HFFc6 (cell line): Measurements from ENCODE around the gene NRL. TPM values are rescaled to one million over a fixed set of nuclear protein-coding genes. Genes with fewer than 3 reads are reported as not detected.

Source experiments
- DNase-seq: peaks from one replicate; pipeline ENCODE4 v3.0.0-alpha.2; 2018
- H3K27ac Mint-ChIP-seq: 2 replicates; pipeline ENCODE4 v1.8.0; 2020; ENCODE audit warnings: mild to moderate bottlenecking, mixed read lengths
- H3K27me3 Mint-ChIP-seq: 2 replicates; pipeline ENCODE4 v1.8.0; 2021; ENCODE audit warnings: mild to moderate bottlenecking, moderate library complexity, mixed read lengths; ENCODE audit not compliant: insufficient read depth
- H3K36me3 Mint-ChIP-seq: 2 replicates; pipeline ENCODE4 v1.8.0; 2021; ENCODE audit warnings: low read depth, mixed read lengths
- H3K4me1 Mint-ChIP-seq: 2 replicates; pipeline ENCODE4 v1.8.0; 2020; ENCODE audit warnings: low read depth, mixed read lengths
- H3K4me3 Mint-ChIP-seq: 2 replicates; pipeline ENCODE4 v1.8.0; 2020; ENCODE audit warnings: mild to moderate bottlenecking, moderate library complexity, mixed read lengths
- H3K9me3 Mint-ChIP-seq: 2 replicates; pipeline ENCODE4 v1.8.0; 2020; ENCODE audit warnings: mild to moderate bottlenecking, mixed read lengths
- CTCF ChIP-seq: fragments of 200-600 bp; sonication (generic); IDR thresholded peaks from 2 replicates; pipeline ENCODE4 v1.5.0; 2021; ENCODE audit warnings: antibody characterized with exemption, mild to moderate bottlenecking
- total RNA-seq, 6 experiments: library from RNA; stranded (reverse); fragmentation: NEBNext Ultra II Directional; extraction: Animal tissue kit (Norgen Biotek cat#: 25700); gene quantifications; 2 replicates in 1 of 6; 3 replicates in 5 of 6; pipeline ENCODE4 v1.2.3, GENCODE V29; 2021

The NRL gene
- total RNA-seq, 6 experiments from 2014 or later = 0.26 to 0.85 (median 0.49) TPM

- no peaks in the 10 kb centered on the region for H3K9me3 Mint-ChIP-seq
- peaks cover 13% of the 10 kb centered on the region for H3K36me3 Mint-ChIP-seq
- peaks cover 7% of the 10 kb centered on the region for H3K27me3 Mint-ChIP-seq
- H3K4me3 Mint-ChIP-seq = peak within 1 kb of the TSS; percentile 98
- peak; percentile 98 for DNase-seq
- H3K4me1 Mint-ChIP-seq = peaks cover 50% of the 10 kb centered on the region
- H3K27ac Mint-ChIP-seq = peak within 1 kb of the TSS; percentile 97
- TF ChIP-seq CTCF = no peak
These were observed 32.4 kb upstream of the NRL start, which contains the start of gene RNF31 for GRCh38 chr14:24146978-24147760. TSS of gene RNF31 (plus strand) at chr14:24147498. CDS start at chr14:24147699, 201 bp downstream.

- peak within 1 kb of the TSS; percentile 97 for H3K27ac Mint-ChIP-seq
- DNase-seq = peak; percentile 95
- H3K9me3 Mint-ChIP-seq = no peaks in the 10 kb centered on the region
- H3K36me3 Mint-ChIP-seq = peaks cover 13% of the 10 kb centered on the region
- peaks cover 7% of the 10 kb centered on the region for H3K27me3 Mint-ChIP-seq
- TF ChIP-seq CTCF = no peak
- H3K4me1 Mint-ChIP-seq = peaks cover 55% of the 10 kb centered on the region
- H3K4me3 Mint-ChIP-seq = peak within 1 kb of the TSS; percentile 98
These were observed 31.8 kb upstream of the NRL start, which contains the start of gene PSME2 for GRCh38 chr14:24146453-24146977. TSS of gene PSME2 (minus strand) at chr14:24146610. CDS start at chr14:24146581, 29 bp downstream.

- DNase-seq = peak; percentile 57
- Mint-ChIP-seq H3K27me3 (peaks cover 7% of the 10 kb centered on the region), H3K4me3 (peak overlapping the region; percentile 98), H3K36me3 (peaks cover 13% of the 10 kb centered on the region), H3K27ac (peak overlapping the region; percentile 97), H3K4me1 (peaks cover 55% of the 10 kb centered on the region), H3K9me3 (no peaks in the 10 kb centered on the region)
- no peak for TF ChIP-seq CTCF
These were observed 31.1 kb upstream of the NRL start for GRCh38 chr14:24145690-24146452.

- Mint-ChIP-seq H3K27me3 (peaks cover 11% of the 10 kb centered on the region), H3K36me3 (peaks cover 13% of the 10 kb centered on the region), H3K4me1 (peaks cover 57% of the 10 kb centered on the region), H3K27ac (peak overlapping the region; percentile 97), H3K4me3 (peak overlapping the region; percentile 98), H3K9me3 (no peaks in the 10 kb centered on the region)
- no peak for TF ChIP-seq CTCF
- no peak for DNase-seq
These were observed 30.5 kb upstream of the NRL start for GRCh38 chr14:24145219-24145618.

- Mint-ChIP-seq H3K27ac (peak overlapping the region; percentile 55; the same call in 1 of the 2 replicates), H3K4me1 (peaks cover 65% of the 10 kb centered on the region), H3K4me3 (peak overlapping the region; percentile 50; the same call in 1 of the 2 replicates), H3K9me3 (no peaks in the 10 kb centered on the region), H3K36me3 (peaks cover 18% of the 10 kb centered on the region), H3K27me3 (peaks cover 11% of the 10 kb centered on the region)
- no peak for DNase-seq
- no peak for TF ChIP-seq CTCF
These were observed 29.7 kb upstream of the NRL start for GRCh38 chr14:24144451-24144850.
